Psoas muscle (tissue), 8 donors: ENCODE data around the gene COPE. TPM values are rescaled to one million over a fixed set of nuclear protein-coding genes. Genes with fewer than 3 reads are reported as not detected.

ENCODE experiments used
- ATAC-seq, 4 donors: fragments of 200-7000 bp; cut with Tn5 transposase; one replicate each; pipeline ENCODE4 v1.9.1; 2020; ENCODE audit warnings: moderate library complexity in 3 of 4, mild to moderate bottlenecking in 2 of 4
- DNase-seq, 2 donors: peaks; one replicate each; pipeline ENCODE4 v3.0.0-alpha.2; 2020
- H3K27ac ChIP-seq: fragments of 200-600 bp; one replicate; pipeline ENCODE4 v1.8.0; 2022
- H3K27me3 ChIP-seq, 3 donors: fragments of 200-600 bp in 1 of 3; one replicate each; pipeline versions ENCODE4 v1.6.1 to v1.8.0; 2013 to 2022; ENCODE audit warnings: low read length in 2 of 3, mild to moderate bottlenecking in 2 of 3, moderate library complexity in 1 of 3; ENCODE audit not compliant: insufficient read depth in 3 of 3
- H3K36me3 ChIP-seq, 2 donors: fragments of 200-600 bp in 1 of 2; one replicate each; pipeline versions ENCODE4 v1.6.1 to v1.8.0; 2013 to 2022; ENCODE audit warnings: low read depth in 1 of 2, mild to moderate bottlenecking in 1 of 2, moderate library complexity in 1 of 2; ENCODE audit not compliant: insufficient read depth in 1 of 2
- H3K4me1 ChIP-seq: fragments of 200-600 bp; one replicate; pipeline ENCODE4 v1.8.0; 2022
- H3K4me3 ChIP-seq: fragments of 200-600 bp; one replicate; pipeline ENCODE4 v1.8.0; 2022; ENCODE audit warnings: mild to moderate bottlenecking
- H3K9me3 ChIP-seq: fragments of 200-600 bp; one replicate; pipeline ENCODE4 v1.8.0; 2022
- WGBS, 3 donors: extraction: QIAGEN DNeasy Blood & Tissue Kit; methylation state at CpG; one replicate each; pipeline versions ENCODE4 v1.1.6 to v1.1.7; 2013; 5-methylcytosine and 5-hydroxymethylcytosine counted together
- intact Hi-C, 2 donors: fragments of 100-400 bp; cut with DNase I; formaldehyde crosslinking; loops; one replicate each; pipeline versions ENCODE4 v1.11.0 to v1.14.2; 2022
- polyA plus RNA-seq, 3 donors: library from polyadenylated mRNA; stranded (reverse); fragments of 200-250 nt; gene quantifications; one replicate each; pipeline ENCODE4 v1.2.3, GENCODE V29; 2013
- total RNA-seq, 4 donors: library from RNA; stranded (reverse); fragmentation: NEBNext Ultra II Directional in 2 of 4; extraction: Animal tissue kit (Norgen Biotek cat#: 25700) in 2 of 4; gene quantifications; one replicate each; pipeline versions ENCODE4 v1.2.1 to v1.2.4, GENCODE V29; 2021 to 2023
- TF ChIP-seq, protein P1 (sequence below): fragments of 200-600 bp; IDR thresholded peaks from one replicate; pipeline ENCODE4 v1.8.0; 2022; ENCODE audit warnings: antibody characterized with exemption
- donor health status: healthy with polysubstance abuse.
- donor health status: DM: no; HTN: no; CAD: no; lungs with moderate emphysema.
- donor health status: Bipolar disorder and iron deficiency.
- donor health status: healthy.
- donor health status: DM: yes; HTN: yes; CAD: no.
- donor health status: DM: no; HTN: no; CAD: no.
- donor health status: DM: no; HTN: no; CAD: no.
- donor health status: DM: yes; HTN: yes; CAD: no.

The COPE gene
- total and polyA plus RNA-seq, 7 donors: 91.5 to 173 (median 110) TPM

GRCh38 chr19:18870531-18871172 is 48.5 kb downstream of the COPE start:
- TF ChIP-seq, protein P1, sequence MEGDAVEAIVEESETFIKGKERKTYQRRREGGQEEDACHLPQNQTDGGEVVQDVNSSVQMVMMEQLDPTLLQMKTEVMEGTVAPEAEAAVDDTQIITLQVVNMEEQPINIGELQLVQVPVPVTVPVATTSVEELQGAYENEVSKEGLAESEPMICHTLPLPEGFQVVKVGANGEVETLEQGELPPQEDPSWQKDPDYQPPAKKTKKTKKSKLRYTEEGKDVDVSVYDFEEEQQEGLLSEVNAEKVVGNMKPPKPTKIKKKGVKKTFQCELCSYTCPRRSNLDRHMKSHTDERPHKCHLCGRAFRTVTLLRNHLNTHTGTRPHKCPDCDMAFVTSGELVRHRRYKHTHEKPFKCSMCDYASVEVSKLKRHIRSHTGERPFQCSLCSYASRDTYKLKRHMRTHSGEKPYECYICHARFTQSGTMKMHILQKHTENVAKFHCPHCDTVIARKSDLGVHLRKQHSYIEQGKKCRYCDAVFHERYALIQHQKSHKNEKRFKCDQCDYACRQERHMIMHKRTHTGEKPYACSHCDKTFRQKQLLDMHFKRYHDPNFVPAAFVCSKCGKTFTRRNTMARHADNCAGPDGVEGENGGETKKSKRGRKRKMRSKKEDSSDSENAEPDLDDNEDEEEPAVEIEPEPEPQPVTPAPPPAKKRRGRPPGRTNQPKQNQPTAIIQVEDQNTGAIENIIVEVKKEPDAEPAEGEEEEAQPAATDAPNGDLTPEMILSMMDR: no peak
- WGBS, 3 donors: 55 to 73% (median 63%) methylated on average over 13 to 25 of the region's 25 CpGs
- Histone ChIP-seq H3K4me1 (no peaks in the 10 kb centered on the region), H3K9me3 (no peaks in the 10 kb centered on the region), H3K27me3 (peaks cover 0 to 2% (median 0%) of the 10 kb centered on the region in 3 donors), H3K36me3 (peaks cover 5 to 34% of the 10 kb centered on the region in 2 donors), H3K27ac (no peak overlapping the region), H3K4me3 (no peak overlapping the region)
- intact Hi-C loops: no loop called here
- ATAC-seq: peak in 1 of 4 donors; percentile 2
- peak in 1 of 2 donors; percentile 13 for DNase-seq

GRCh38 chr19:18869781-18870530 is 49.2 kb downstream of the COPE start:
- peak in 1 of 2 donors; percentile 17 for DNase-seq
- WGBS, 3 donors: 31 to 45% (median 32%) methylated on average over 32 to 62 of the region's 62 CpGs
- intact Hi-C loops: no loop called here

DNA sequence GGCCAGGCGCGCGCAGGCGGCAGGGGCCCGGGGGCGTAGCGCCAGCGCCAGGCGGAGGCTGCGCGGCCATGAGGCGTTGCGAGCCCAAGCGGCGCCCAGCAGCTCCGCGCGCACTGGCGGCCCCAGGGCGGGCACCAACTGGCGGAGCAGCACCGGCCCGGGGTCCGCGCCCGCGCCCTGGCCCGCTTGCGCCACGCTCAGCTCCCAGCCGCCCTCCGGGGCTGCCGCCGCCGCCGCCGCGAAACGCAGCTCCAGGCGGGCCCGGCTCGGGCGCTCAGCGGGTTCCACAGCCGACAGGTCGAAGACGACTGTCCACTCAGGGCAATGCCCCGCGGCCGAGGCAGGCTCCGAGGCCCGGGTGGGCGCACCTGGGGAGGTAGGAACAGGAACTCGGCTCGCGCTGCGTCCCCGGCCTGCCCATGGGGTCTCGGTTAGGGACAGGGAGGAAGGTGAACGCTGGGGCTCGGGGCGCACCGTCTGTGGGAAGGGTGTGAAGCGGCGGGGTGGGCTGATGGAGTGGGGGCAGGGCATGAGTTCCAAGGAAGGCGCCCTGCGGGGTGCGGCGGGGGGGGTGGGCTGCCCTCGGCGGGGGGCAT is 50.1 kb downstream of the COPE start:
- Histone ChIP-seq H3K36me3 (peaks cover 9 to 45% of the 10 kb centered on the region in 2 donors), H3K27me3 (peaks cover 0 to 2% (median 0%) of the 10 kb centered on the region in 3 donors), H3K4me3 (no peak overlapping the region), H3K9me3 (no peaks in the 10 kb centered on the region), H3K4me1 (no peaks in the 10 kb centered on the region), H3K27ac (no peak overlapping the region)
- intact Hi-C loops: no loop called here
- ATAC-seq (no peak), DNase-seq (peak in 1 of 2 donors; percentile 18)
- WGBS, 3 donors: 29 to 58% (median 45%) methylated on average over 37 to 71 of the region's 71 CpGs
- TF ChIP-seq, protein P1: no peak

More at GRCh38 chr19:18869781-18870530, 49.2 kb downstream of the COPE start:
- Histone ChIP-seq H3K4me1 (no peaks in the 10 kb centered on the region), H3K9me3 (no peaks in the 10 kb centered on the region), H3K27ac (no peak overlapping the region), H3K27me3 (peaks cover 0 to 2% (median 0%) of the 10 kb centered on the region in 3 donors), H3K4me3 (no peak overlapping the region), H3K36me3 (peaks cover 9 to 41% of the 10 kb centered on the region in 2 donors)
- peak in 1 of 4 donors; percentile 1 for ATAC-seq
- TF ChIP-seq, protein P1: no peak

- no peak overlapping the region for H3K27ac ChIP-seq
- TF ChIP-seq, protein P1: no peak
- H3K27me3 ChIP-seq: peaks cover 0 to 2% (median 0%) of the 10 kb centered on the region in 3 donors
- WGBS, 3 donors: 28 to 68% (median 56%) methylated on average over 35 to 77 of the region's 77 CpGs
- H3K9me3 ChIP-seq: no peaks in the 10 kb centered on the region
- peak in 1 of 2 donors; percentile 17 for DNase-seq
- ATAC-seq: peak in 1 of 4 donors; percentile 17
- H3K4me1 ChIP-seq: no peaks in the 10 kb centered on the region
- H3K36me3 ChIP-seq: peaks cover 9 to 52% of the 10 kb centered on the region in 2 donors
- intact Hi-C loops: no loop called here
- H3K4me3 ChIP-seq: no peak overlapping the region
Observed at GRCh38 chr19:18868380-18869022, 50.7 kb downstream of the COPE start.
